Adrenal gland (tissue), 5 donors: ENCODE measurements around the gene LTC4S.

Experiments used
- CTCF ChIP-seq, 6 experiments: fragments of 450-650 bp in 4 of 6; fragments of 200-600 bp in 2 of 6; sonication (generic) in 1 of 6; IDR thresholded peaks; 1 replicate in 5 of 6; 2 replicates in 1 of 6; pipeline versions ENCODE4 v1.5.1 to v1.8.0; 2016 to 2021; ENCODE audit warnings: antibody characterized with exemption in 6 of 6, mild to moderate bottlenecking in 2 of 6, moderate library complexity in 1 of 6
- POLR2A ChIP-seq, 2 donors: fragments of 450-650 bp; IDR thresholded peaks; one replicate each; pipeline ENCODE4 v1.6.1; 2017; ENCODE audit warnings: antibody characterized with exemption in 2 of 2, mild to moderate bottlenecking in 2 of 2, moderate library complexity in 1 of 2
- donor health status: DM: no; HTN: no; CAD: no.

- TF ChIP-seq CTCF (IDR thresholded peaks at IDR 0.05) (no peak), POLR2A (IDR thresholded peaks at IDR 0.05) (no peak)
Observed at GRCh38 chr5:179822059-179822432, 28.3 kb downstream of the LTC4S start.
